ENCODE measurements around the gene NSMCE4A.

The NSMCE4A gene

DNA sequence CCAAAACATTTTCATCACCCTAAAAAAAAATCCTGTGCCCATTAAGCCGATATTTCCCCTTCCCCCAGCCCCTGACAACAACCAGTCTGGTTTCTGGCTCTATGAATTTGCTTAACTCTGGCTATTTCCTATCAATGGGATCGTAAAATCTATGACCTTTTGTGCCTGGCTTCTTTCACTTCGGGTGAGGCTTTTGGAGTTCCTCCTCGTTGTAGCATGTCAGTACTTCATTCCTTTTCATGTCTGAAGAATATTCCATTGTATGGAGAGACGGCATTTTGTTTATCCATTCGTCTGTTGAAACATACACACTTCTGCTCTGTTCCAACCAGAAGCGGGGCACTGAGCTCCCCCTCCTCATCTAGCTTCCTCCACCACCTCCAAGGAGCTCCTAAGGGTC is 43.5 kb upstream of the NSMCE4A start:
- TF ChIP-seq, protein P1, sequence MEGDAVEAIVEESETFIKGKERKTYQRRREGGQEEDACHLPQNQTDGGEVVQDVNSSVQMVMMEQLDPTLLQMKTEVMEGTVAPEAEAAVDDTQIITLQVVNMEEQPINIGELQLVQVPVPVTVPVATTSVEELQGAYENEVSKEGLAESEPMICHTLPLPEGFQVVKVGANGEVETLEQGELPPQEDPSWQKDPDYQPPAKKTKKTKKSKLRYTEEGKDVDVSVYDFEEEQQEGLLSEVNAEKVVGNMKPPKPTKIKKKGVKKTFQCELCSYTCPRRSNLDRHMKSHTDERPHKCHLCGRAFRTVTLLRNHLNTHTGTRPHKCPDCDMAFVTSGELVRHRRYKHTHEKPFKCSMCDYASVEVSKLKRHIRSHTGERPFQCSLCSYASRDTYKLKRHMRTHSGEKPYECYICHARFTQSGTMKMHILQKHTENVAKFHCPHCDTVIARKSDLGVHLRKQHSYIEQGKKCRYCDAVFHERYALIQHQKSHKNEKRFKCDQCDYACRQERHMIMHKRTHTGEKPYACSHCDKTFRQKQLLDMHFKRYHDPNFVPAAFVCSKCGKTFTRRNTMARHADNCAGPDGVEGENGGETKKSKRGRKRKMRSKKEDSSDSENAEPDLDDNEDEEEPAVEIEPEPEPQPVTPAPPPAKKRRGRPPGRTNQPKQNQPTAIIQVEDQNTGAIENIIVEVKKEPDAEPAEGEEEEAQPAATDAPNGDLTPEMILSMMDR (IDR thresholded peaks at IDR 0.05): no peak

DNA sequence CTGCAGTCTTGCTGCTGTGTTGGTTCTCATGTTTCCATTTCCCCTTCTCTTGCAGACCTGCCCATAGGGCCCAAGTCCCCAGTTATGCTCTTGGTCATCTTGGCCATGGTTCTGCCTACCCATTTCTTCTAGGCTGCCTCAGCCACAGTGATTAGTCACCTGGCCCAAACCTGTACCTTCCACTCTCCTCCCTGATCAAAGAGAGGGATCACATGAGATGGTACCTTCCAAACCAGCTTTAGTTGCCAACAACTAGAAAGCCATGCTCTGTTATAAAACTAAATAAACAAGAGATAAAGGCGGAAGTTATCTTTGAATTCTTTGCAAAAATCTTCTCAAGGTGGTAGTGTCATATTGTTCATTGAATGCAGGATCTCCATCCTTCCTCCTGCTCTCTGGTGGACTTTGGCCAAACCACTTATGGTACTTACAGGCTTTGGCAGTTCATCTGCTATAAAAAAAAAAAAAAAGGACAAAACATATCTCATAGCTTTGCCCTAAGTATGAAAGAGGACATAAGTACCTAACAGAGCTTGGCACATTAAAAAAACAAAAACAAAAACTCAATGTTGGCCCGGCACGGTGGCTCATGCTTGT is 39.7 kb upstream of the NSMCE4A start:
- TF ChIP-seq, protein P1 (IDR thresholded peaks at IDR 0.05): no peak

DNA sequence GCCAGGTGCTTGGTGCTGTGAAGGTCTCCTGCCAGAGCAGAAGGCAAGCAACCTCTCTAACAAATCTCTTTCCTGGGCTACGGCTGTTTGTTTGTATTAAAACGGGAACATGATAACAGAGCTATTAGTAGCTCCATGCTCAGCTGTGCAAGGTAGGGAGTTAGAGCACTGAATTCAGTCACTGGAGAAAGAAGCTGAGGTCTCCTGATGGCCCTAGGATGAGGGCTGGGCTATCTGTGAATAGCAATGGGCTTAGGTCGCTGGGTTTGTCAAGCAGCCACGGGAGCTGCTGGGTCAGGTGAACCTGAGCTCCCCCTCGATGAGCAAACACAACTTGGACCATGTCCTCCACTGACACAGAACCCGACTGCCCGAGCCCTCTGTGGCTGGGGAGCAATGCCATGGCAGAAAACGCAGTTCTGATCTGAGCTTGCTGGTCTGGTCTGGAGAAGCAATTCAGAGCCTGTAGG is 38.3 kb upstream of the NSMCE4A start:
- TF ChIP-seq, protein P1 (IDR thresholded peaks at IDR 0.05): no peak

DNA sequence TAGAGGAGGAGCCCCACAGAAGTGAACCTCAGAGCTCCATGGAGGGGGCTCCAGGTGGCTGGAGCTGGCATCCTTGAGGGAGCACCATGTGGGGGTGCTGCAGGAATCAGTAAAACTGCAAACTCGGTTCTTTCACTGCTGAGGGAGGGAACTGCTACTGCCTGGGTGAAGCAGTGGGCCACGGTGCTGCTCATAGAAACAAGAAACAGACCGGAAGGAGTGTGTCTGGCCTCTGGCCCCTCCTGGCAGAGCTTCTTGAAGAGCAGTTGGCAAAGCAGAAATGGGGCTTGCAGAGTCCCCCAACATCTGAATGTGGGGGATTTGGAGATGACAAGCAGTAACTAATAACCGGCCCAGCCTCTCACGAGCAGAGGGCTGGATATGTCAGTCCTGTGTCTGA is 37.7 kb upstream of the NSMCE4A start:
- TF ChIP-seq, protein P1 (IDR thresholded peaks at IDR 0.05): no peak

DNA sequence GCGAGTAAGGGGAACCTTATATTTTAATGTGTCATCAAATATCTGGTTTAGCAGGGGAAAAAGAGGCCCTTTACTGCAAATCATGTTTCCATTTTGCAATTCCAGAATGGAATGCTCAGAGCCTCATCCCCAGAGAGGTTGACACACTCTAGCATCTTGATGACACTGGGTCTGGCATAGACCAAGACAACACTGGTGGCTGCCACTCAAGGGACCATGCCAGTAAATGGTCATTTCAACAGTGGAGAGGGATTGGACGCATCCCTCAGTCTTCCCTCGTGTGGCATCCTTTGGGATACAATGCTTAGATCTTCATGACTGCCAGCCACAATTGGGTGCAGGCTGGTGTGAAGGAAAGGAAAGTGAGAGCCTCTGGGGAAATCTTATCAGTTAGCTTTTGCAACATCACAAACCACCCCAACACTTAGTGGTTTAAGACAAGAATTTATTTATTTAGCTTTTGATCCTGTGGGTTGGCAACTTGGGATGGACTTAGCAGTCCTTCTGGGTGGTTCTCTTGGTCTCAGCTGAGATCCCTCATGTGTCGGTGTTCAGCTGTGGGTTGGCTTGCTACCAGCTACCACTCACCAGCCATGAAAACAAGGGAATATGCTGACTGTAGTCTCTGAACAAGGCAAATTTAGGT is 35.5 kb upstream of the NSMCE4A start:
- TF ChIP-seq, protein P1 (IDR thresholded peaks at IDR 0.05): no peak

DNA sequence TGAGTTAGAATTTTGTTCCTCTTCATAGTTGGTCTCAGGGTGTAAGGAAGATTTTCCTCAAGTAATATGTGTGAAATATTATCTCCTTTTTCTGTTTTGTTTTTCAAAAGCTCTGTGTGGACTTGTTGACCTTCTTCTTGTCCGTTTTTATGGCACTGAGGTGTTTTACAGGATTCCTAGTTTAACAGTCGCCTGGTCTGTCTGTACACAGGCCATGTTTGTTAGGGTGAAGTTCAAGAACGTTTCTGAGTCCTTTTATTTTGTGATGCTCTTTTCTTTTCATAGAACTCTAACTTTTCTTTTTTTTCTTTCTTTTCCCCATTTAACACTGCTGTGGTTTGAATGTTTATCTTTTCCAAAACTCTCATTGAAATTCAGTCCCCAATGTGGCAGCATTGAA is 32.4 kb upstream of the NSMCE4A start:
- TF ChIP-seq, protein P1 (IDR thresholded peaks at IDR 0.05): no peak

DNA sequence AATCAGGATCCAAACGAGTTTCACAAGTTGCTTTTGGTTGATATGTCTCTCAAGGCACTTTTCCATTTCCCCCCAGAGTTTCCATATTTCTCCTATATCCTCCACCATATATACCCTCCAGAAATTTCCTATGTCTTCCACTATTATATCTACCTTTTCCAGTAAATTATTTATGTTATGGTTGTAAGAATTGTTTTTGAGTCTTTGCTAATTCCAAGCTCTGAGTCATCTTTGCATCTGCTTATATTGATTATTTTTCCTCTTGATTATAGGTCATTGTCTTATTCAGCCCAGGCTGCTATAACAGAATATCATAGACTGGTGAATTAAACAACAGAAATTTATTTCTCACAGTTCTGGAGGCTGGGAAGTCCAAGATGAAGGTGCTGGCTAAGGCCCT is 26.7 kb upstream of the NSMCE4A start:
- TF ChIP-seq, protein P1 (IDR thresholded peaks at IDR 0.05): no peak

All from LNCAP (cell line).